A375 (cell line): ENCODE results near the gene TRIM77. TPM values are rescaled to one million over a fixed set of nuclear protein-coding genes. Genes with fewer than 3 reads are reported as not detected.

Experiments used
- small RNA-seq: library from RNA; depleted of rRNA; stranded (forward); fragments of <200 nt; gene quantifications from one replicate; pipeline ENCODE3, GENCODE V24; 2014
- total RNA-seq: library from RNA; depleted of rRNA; stranded (reverse); fragments of >200 nt; shearing (Covaris generic); gene quantifications from 2 replicates; pipeline ENCODE4 v1.2.3, GENCODE V29; 2014; rRNA removed

The TRIM77 gene, protein sequence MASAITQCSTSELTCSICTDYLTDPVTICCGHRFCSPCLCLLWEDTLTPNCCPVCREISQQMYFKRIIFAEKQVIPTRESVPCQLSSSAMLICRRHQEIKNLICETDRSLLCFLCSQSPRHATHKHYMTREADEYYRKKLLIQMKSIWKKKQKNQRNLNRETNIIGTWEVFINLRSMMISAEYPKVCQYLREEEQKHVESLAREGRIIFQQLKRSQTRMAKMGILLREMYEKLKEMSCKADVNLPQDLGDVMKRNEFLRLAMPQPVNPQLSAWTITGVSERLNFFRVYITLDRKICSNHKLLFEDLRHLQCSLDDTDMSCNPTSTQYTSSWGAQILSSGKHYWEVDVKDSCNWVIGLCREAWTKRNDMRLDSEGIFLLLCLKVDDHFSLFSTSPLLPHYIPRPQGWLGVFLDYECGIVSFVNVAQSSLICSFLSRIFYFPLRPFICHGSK
- not detected in 2 replicates for total RNA-seq

DNA sequence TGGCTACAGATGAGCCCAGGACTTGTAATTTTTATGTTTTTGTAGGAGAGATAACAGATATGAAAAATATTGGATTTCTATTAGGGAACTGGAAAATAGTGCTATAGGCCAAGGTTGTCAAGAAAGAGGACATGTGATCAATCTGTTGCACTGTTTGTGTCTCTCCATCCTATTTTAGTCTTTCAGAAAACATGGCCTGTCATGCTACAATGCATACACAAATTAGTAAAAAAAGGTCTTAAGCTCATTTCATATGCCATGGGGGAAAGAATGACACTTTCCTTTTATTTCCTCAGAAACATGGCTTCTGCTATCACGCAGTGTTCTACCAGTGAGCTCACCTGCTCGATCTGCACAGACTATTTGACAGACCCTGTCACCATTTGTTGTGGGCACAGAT is at the start of gene TRIM77:
TRIM77 (plus strand) TSS at position 301 of the 400 bp plus-strand sequence; CDS start at position 301, 0 bp downstream.

Small RNA genes within 50 kb of the gene (small RNA-seq; reads per million reads assigned to genes)
- not detected for gene AP003122.3

Other genes starting within 250 kb of the TRIM77 start
- 12.5 and 15.8 TPM in 2 replicates for gene NOX4, start 218.9 kb upstream of the TRIM77 start, total RNA-seq
- 0.08 TPM in 2 replicates for gene TRIM49, start 98.3 kb downstream of the TRIM77 start, total RNA-seq
- 0.27 TPM in 1 of 2 replicates, not detected in the other for gene TRIM64B, start 168.2 kb downstream of the TRIM77 start, total RNA-seq
- gene TRIM49D1, start 211.9 kb downstream of the TRIM77 start, total RNA-seq = 0.08 TPM in 1 of 2 replicates, not detected in the other
- gene TRIM49D2, start 213.8 kb downstream of the TRIM77 start, total RNA-seq = 0.45 TPM in 1 of 2 replicates, not detected in the other